K562 (cell line): ENCODE data around the gene ERAS. TPM values are rescaled to one million over a fixed set of nuclear protein-coding genes. Genes with fewer than 3 reads are reported as not detected.

ENCODE experiments used
- FIP1L1 ChIP-seq: fragments of 200-400 bp; formaldehyde crosslinking; IDR thresholded peaks from 2 replicates; pipeline ENCODE4 v1.6.1; 2018; ENCODE audit warnings: mild to moderate bottlenecking, low read depth, low read length; ENCODE audit not compliant: poor library complexity, severe bottlenecking
- FOXP1 ChIP-seq: sonication (generic); formaldehyde crosslinking; IDR thresholded peaks from 2 replicates; pipeline ENCODE4 v1.8.0; 2022; ENCODE audit warnings: mild to moderate bottlenecking, missing genetic modification reagents
- HDAC3 ChIP-seq: fragments of 450-650 bp; IDR thresholded peaks from 2 replicates; pipeline ENCODE4 v1.6.1; 2018; ENCODE audit warnings: borderline replicate concordance, mild to moderate bottlenecking, moderate library complexity; ENCODE audit not compliant: partially characterized antibody
- MECOM ChIP-seq: fragments of 250-450 bp; sonication (Bioruptor Pico); IDR thresholded peaks from 2 replicates; pipeline ENCODE4 v1.8.0; 2022; ENCODE audit warnings: inconsistent platforms
- NFXL1 ChIP-seq: fragments of 450-650 bp; formaldehyde crosslinking; IDR thresholded peaks from 2 replicates; pipeline ENCODE4 v1.4.0; 2021; ENCODE audit warnings: mild to moderate bottlenecking
- REST ChIP-seq, 2 experiments: fragments of 450-650 bp; formaldehyde crosslinking in 1 of 2; IDR thresholded peaks; 2 replicates each; pipeline versions ENCODE4 v1.4.0 to v1.6.1; 2014 to 2020; ENCODE audit warnings: mild to moderate bottlenecking in 2 of 2, borderline replicate concordance in 1 of 2, low read depth in 1 of 2
- SFPQ ChIP-seq: fragments of 200-400 bp; formaldehyde crosslinking; IDR thresholded peaks from 2 replicates; pipeline ENCODE4 v1.6.1; 2017; ENCODE audit warnings: mild to moderate bottlenecking, low read depth, low read length, moderate library complexity
- SMARCA5 ChIP-seq: fragments of 450-650 bp; IDR thresholded peaks from 2 replicates; pipeline ENCODE4 v1.6.1; 2016
- SNRNP70 ChIP-seq: fragments of 200-400 bp; formaldehyde crosslinking; optimal IDR thresholded peaks from 2 replicates; pipeline ENCODE3; 2017; ENCODE audit warnings: low read depth, low read length
- STAT5A ChIP-seq: IDR thresholded peaks from 2 replicates; pipeline ENCODE4 v1.6.1; 2012; ENCODE audit warnings: low read length, inconsistent platforms, borderline replicate concordance
- TRIM24 ChIP-seq, 2 experiments: fragments of 450-650 bp; IDR thresholded peaks; 2 replicates each; pipeline ENCODE4 v1.6.1; 2016
- U2AF1 ChIP-seq: fragments of 200-400 bp; formaldehyde crosslinking; optimal IDR thresholded peaks from 2 replicates; pipeline ENCODE3; 2017; ENCODE audit warnings: mild to moderate bottlenecking, low read depth, low read length, moderate library complexity
- XRCC5 ChIP-seq: fragments of 200-400 bp; formaldehyde crosslinking; IDR thresholded peaks from 2 replicates; pipeline ENCODE4 v1.6.1; 2017; ENCODE audit warnings: low read depth, mild to moderate bottlenecking, low read length
- polyA plus RNA-seq, 8 experiments: library from polyadenylated mRNA; depleted of rRNA in 4 of 8; stranded (reverse) in 5 of 8; unstranded in 3 of 8; fragments of >200 nt; fragmentation: Nextera tagmentation in 2 of 8; fragmentation: Illumina TruSeq in 1 of 8; extraction: Ambion mirVana in 2 of 8; extraction: Trizol in 1 of 8; gene quantifications; 2 replicates each; pipeline versions ENCODE4 v1.2.1 to v1.2.3, GENCODE V29; 2011 to 2014; ENCODE audit warnings: inconsistent platforms in 1 of 8, missing spikeins in 1 of 8
- total RNA-seq, 7 experiments: library from RNA; depleted of rRNA in 6 of 7; stranded (reverse); fragments of >200 nt in 6 of 7; fragmentation: Illumina TruSeq in 2 of 7; extraction: Trizol in 2 of 7; gene quantifications; 2 replicates each; pipeline versions ENCODE4 v1.2.1 to v1.2.3, GENCODE V29; 2011 to 2021; ENCODE audit warnings: low replicate concordance in 1 of 7
- TF ChIP-seq, protein P1 (sequence below): fragments of 450-650 bp; formaldehyde crosslinking; IDR thresholded peaks from 2 replicates; pipeline ENCODE4 v1.4.0; 2022; ENCODE audit warnings: missing genetic modification characterization
- TF ChIP-seq, protein P2 (sequence below), 2 experiments: fragments of 450-650 bp in 1 of 2; sonication (generic) in 1 of 2; formaldehyde crosslinking in 1 of 2; IDR thresholded peaks in 1 of 2; conservative IDR thresholded peaks in 1 of 2; 2 replicates each; pipeline versions ENCODE4 v1.6.1 to v1.8.1; 2016 to 2023; ENCODE audit warnings: mild to moderate bottlenecking in 2 of 2, moderate library complexity in 2 of 2, inconsistent platforms in 1 of 2, missing genetic modification reagents in 1 of 2

The ERAS gene
- total and polyA plus RNA-seq, 9 of the 15 experiments (the other 6 are each of a cell fraction or from before 2014, with no cell fraction given), result 0.07 to 0.12 TPM; not detected in 7

GRCh38 chrX:48794911-48795515 is 31.3 kb upstream of the ERAS start (continued):
- no peak for TF ChIP-seq SFPQ
- no peak for TF ChIP-seq FIP1L1
- TF ChIP-seq TRIM24 (IDR thresholded peaks at IDR 0.05), result no peak
- TF ChIP-seq, protein P1, sequence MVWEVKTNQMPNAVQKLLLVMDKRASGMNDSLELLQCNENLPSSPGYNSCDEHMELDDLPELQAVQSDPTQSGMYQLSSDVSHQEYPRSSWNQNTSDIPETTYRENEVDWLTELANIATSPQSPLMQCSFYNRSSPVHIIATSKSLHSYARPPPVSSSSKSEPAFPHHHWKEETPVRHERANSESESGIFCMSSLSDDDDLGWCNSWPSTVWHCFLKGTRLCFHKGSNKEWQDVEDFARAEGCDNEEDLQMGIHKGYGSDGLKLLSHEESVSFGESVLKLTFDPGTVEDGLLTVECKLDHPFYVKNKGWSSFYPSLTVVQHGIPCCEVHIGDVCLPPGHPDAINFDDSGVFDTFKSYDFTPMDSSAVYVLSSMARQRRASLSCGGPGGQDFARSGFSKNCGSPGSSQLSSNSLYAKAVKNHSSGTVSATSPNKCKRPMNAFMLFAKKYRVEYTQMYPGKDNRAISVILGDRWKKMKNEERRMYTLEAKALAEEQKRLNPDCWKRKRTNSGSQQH (CRISPR knock-in tag), result no peak
- no peak for TF ChIP-seq MECOM (CRISPR knock-in tag)
- no peak; the same call in 1 of the 2 replicates for TF ChIP-seq STAT5A
- no peak for TF ChIP-seq SMARCA5
- no peak for TF ChIP-seq U2AF1
- TF ChIP-seq SNRNP70, result no peak
- no peak for TF ChIP-seq FOXP1
- no peak for TF ChIP-seq XRCC5
- no peak for TF ChIP-seq HDAC3
- TF ChIP-seq NFXL1 (CRISPR knock-in tag), result no peak
- TF ChIP-seq, protein P2, sequence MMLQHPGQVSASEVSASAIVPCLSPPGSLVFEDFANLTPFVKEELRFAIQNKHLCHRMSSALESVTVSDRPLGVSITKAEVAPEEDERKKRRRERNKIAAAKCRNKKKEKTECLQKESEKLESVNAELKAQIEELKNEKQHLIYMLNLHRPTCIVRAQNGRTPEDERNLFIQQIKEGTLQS (IDR thresholded peaks at IDR 0.05), result peak; percentile 73
- TF ChIP-seq, protein P2 (CRISPR knock-in tag; conservative IDR thresholded peaks at IDR 0.05), result 0 out of 2 replicates have a peak, but pooled peaks have one; percentile 5
- peak; percentile 65 for TF ChIP-seq REST (IDR thresholded peaks at IDR 0.05; ENCODE audit: borderline replicate concordance)
- no peak for TF ChIP-seq REST (CRISPR knock-in tag; IDR thresholded peaks at IDR 0.05; ENCODE audit: low read depth)
